PFSK-1 (cell line): Measurements from ENCODE around the gene ADGRL3.

Experiments
- FOXP2 ChIP-seq: optimal IDR thresholded peaks from 2 replicates; pipeline ENCODE3; 2011; ENCODE audit warnings: borderline replicate concordance, control low read depth, inconsistent platforms; ENCODE audit not compliant: insufficient read depth; ENCODE audit errors: extremely low read length, extremely low read depth
- POLR2AphosphoS5 ChIP-seq: IDR thresholded peaks from 2 replicates; pipeline ENCODE4 v1.6.1; 2012; ENCODE audit warnings: low read depth, mild to moderate bottlenecking, control low read depth, low read length, moderate library complexity
- REST ChIP-seq, 2 experiments: IDR thresholded peaks; 2 replicates each; pipeline versions ENCODE4 v1.6.1 to v1.8.0; 2011 to 2012; ENCODE audit warnings: low read depth in 2 of 2, low read length in 2 of 2, control low read depth in 1 of 2, inconsistent platforms in 1 of 2, mild to moderate bottlenecking in 1 of 2, moderate library complexity in 1 of 2; ENCODE audit not compliant: insufficient read depth in 1 of 2
- TAF1 ChIP-seq: IDR thresholded peaks from 2 replicates; pipeline ENCODE4 v1.6.1; 2012; ENCODE audit warnings: low read length, control low read depth, borderline replicate concordance; ENCODE audit not compliant: insufficient read depth

DNA sequence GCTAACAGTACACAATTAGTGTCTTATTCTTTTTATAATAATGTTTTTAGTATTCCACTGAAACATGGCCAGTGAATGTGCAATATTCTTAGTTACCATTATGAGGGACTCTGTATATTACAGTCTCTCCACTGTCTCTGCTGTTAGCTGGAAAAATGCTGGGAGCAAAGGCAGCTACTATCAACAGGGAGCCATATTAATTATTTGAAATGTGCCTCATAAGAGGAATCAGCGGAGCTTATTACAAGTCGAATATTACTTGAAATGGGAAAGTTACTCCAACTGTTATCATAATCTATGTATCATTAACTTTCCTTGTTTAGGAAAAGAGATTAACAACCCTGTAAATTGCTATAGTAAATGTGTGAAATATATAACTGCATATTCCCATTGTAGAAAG is 612.0 kb downstream of the ADGRL3 start:
- TF ChIP-seq POLR2AphosphoS5 (no peak), REST (IDR thresholded peaks at IDR 0.05; ENCODE audit: insufficient read depth in 1 of 2, low read depth in 2 of 2, low read length in 2 of 2) (no peak), TAF1 (no peak), FOXP2 (no peak)
